ENCODE data around the gene ADGRF4.

Gene ADGRF4

DNA sequence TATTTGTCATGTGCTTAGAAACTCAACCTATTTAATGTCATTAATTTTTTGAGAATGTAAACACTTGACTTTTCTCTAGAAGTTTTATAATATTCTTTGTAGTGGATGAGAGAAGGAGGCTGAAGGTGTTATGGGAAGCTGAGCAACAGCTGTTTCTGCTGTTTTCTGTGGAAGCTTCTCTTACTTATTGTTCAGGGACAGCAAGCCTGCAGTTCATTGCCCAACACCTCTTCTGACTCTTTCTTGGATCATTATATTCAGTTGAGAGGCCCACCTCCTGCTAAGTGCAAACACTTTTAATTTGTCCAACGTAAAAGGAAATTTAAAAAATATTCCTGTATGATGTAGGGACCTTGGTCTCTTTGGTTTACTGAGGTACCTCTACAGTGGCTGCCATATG is 12.0 kb upstream of the ADGRF4 start:
- no peak for DNase-seq

GRCh38 chr6:47687432-47687831 is 10.9 kb upstream of the ADGRF4 start:
- DNase-seq: no peak

GRCh38 chr6:47690214-47690613 is 8.2 kb upstream of the ADGRF4 start:
- DNase-seq: no peak

DNA sequence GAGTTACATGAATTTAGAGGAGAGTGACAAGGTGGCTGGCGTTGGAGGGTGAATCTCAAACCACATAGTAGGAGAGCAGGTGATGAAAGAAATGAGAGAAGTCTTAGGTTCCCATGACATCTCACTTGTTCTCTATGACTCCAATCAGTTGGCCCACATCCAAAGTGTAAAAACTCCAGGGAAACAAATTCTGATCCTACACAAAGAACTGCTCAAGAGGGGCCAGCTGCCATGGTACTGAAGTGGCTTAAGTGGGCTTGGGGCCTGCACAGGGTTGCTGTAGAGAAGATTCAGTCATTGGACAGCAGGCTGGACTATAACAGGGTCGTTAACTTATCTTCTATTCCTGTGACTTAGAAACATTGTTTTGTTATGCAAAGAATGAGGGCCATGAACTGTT is 7.6 kb upstream of the ADGRF4 start:
- no peak for DNase-seq

- DNase-seq: no peak
These were observed 455 bp upstream of the ADGRF4 start for GRCh38 chr6:47697925-47698324.

DNA sequence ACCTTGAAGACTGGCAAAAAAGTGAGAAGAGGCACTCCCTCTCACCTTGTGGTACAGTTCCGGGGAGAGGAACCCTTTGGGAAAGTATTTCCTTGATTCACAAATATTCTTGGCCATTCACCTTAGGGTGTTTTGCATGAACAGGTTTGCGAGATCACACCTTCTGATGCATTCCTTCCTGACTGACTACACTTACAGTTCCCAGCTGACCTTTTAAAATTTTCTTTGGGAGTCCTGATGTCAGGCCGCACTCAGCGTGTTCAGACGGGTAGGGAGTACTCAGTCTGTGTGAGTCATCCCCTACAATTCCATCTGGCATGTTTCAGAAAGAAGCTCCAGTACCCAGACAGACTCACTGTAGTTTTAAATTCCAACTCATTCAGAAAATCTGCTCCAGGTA is 1.7 kb downstream of the ADGRF4 start:
- peak; percentile 58 for DNase-seq

DNA sequence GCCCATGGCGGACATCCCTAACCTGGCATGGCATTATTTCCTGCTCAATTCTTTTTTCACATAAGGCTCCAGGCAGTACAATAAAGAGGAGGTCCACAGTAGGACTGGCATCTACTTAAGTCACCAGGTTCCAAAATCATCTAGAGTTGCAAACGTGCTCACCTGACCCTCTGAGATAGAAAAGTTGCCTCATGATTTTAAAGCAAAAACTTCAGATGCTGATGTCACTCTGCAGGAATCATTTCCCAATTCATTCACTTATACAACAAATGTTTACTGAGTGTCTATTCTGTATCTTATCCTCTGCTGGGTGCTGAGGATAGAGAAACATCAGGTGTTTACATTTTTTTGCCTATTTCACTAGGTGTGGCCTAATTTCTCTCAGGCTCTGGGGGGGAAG is 2.2 kb downstream of the ADGRF4 start:
- no peak for DNase-seq

GRCh38 chr6:47701363-47701762 is 3.0 kb downstream of the ADGRF4 start:
- DNase-seq: no peak

GRCh38 chr6:47709160-47709559 is 10.8 kb downstream of the ADGRF4 start:
- no peak for DNase-seq

- DNase-seq: no peak
These were observed 11.9 kb downstream of the ADGRF4 start for GRCh38 chr6:47710295-47710694.

GRCh38 chr6:47713200-47713599 is 14.8 kb downstream of the ADGRF4 start:
- no peak for DNase-seq

GRCh38 chr6:47714802-47715201 is 16.4 kb downstream of the ADGRF4 start:
- no peak for DNase-seq

- no peak for DNase-seq
These were observed 17.4 kb downstream of the ADGRF4 start for GRCh38 chr6:47715782-47716181.

DNA sequence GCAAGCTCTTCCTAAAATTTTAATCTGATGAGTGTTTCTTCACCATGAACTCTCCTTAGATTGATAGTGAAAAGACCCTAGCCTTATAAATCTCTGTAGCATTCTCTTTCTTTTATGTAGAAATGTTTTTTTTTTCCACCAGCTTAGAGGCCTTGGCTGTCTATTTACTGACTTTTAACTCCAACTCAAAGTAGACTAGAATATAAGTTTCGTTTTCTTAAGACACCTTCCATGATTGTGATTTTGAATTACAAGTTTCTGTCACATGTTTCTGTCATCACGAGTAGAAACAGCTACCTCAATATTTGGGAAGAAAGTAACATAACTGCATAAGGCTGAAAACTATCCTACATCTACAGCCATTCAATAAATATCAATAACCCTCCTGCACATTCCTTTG is 17.8 kb downstream of the ADGRF4 start:
- no peak for DNase-seq

- no peak for DNase-seq
These were observed 20.2 kb downstream of the ADGRF4 start for GRCh38 chr6:47718571-47718970.

- DNase-seq: no peak
These were observed 22.8 kb downstream of the ADGRF4 start for GRCh38 chr6:47721189-47721588.

GRCh38 chr6:47722194-47722593 is 23.8 kb downstream of the ADGRF4 start:
- DNase-seq: no peak

DNA sequence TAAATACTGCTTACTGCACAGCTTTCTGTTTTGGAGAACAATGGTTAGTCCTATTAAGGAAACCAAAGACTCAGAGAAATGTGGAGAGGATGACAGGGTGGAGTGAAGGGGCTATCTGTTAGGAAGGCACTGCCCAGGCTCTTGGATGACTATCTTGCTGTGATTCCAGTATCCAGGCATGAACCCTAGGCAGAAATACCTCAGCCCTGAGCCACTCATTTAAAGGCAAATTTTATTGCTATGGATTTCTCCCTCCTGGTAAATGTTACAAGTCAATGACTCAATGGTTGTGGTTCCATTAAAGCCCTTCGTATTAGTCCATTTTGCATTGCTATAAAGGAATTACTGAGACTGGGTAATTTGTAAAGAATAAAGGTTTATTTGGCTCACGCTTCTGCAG is 25.9 kb downstream of the ADGRF4 start:
- DNase-seq: peak; percentile 2

DNA sequence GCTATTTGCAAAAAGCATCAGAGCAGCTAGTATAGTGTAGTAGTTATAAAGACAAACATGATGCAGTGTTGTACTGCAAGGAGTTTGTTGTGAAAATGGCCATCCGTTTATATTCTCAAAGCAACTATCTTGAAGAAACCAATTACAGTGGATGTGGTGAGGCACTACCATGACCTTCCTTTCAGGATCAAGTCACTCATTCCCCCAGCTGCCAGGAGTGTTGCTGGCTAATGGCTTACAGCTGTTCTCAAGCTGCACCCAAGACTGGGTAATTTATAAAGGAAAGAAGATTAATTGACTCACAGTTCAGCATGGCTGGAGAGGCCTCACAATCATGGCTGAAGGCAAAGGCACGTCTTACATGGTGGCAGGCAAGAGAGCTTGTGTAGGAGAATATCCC is 29.0 kb downstream of the ADGRF4 start:
- peak; percentile 62 for DNase-seq

DNA sequence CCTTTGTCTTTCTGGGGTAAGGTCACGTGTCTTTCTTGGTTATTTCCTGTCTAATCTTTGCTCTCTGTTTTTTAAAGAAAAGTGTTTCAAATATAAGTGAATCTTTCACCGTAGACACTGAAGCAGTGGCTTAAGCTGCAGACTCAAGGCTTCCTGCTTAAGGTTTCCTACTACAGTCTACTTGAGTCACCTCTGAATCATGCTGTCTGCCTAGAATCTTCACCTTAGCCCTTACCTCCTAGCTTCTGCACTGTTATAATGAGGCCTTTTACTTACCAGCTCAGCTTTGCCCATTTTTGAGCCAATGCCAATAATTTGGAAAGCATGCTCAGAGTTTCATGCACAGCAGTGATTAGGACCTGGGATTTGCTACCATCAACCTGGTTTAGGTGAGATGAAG is 30.6 kb downstream of the ADGRF4 start:
- DNase-seq: peak; percentile 58

GRCh38 chr6:47729457-47729856 is 31.1 kb downstream of the ADGRF4 start:
- no peak for DNase-seq

DNA sequence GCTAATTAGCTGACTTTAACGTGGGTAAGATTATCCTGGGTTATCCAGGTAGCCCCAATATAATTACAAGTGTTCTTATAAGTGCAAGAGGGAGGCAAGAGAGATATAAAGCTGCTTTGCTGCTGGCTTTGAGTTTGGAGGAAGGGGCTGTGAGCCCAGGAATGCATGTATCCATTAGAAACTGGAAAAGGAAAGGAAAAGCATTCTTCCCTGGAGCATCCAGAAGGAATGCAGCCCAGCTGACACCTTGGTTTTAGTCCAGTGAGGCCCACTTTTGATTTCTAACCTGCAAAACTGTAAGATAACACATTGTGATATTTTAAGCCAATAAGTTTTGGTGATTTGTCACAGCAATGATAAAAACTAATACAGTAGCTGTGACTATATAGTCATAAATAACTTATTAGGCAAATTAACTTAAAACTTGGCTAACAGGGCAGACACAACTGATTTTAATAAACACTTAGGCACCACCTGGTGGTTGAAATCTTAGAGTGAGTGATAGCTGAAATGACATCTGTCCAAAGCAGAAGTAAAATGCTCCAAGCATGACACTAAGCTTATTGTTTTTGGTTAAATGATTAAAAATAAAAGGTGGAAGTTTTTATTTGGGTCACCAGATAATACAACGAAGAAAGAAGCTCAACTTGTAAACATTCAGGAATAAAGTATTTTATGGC is 35.6 kb downstream of the ADGRF4 start:
- DNase-seq: peak; percentile 28

DNA sequence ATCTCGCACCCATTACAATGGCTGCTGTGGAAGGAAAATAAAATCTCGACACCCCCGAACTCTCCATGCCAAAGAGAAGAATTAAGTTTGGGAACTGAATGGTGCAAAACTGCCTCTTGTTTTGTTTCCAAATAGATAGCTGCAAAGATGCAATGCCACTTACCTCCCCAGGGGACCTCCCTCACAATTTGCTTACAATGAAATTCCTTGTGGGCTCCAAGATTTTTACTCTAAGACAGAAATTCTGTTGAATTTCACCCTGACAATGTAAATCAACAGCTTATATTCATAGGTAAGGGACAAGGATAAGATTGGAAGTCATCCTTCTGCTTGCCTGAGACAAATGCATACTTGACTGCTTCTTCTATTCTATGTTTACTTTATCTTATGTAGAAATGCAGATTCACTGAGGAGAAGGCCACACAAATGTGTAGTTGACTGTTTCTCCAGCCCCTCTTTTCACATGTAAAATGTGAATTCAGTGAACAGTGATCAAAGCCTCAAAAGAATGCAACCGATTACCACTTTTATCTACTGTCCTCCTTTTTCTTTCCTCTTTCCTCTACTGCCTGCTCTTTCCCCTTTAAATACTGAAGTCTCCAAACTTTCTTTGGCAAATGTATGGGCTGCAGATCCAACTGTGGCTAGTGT is 36.6 kb downstream of the ADGRF4 start:
- no peak for DNase-seq

- peak; percentile 18 for DNase-seq
These were observed 37.8 kb downstream of the ADGRF4 start for GRCh38 chr6:47736083-47736700.

- no peak for DNase-seq
These were observed 39.0 kb downstream of the ADGRF4 start for GRCh38 chr6:47737406-47737805.

Measured in HCEC 1CT (cell line).